ENCODE measurements around the gene PBX1.

PBX1 gene

GRCh38 chr1:164702664-164703063 is 143.7 kb downstream of the PBX1 start:
- no peak for FAIRE-seq

GRCh38 chr1:164703463-164703862 is 144.5 kb downstream of the PBX1 start:
- FAIRE-seq = no peak

GRCh38 chr1:164703960-164704411 is 145.0 kb downstream of the PBX1 start:
- FAIRE-seq = no peak

GRCh38 chr1:164704954-164705353 is 146.0 kb downstream of the PBX1 start:
- no peak for FAIRE-seq

- no peak for FAIRE-seq
Observed at GRCh38 chr1:164706606-164706987, 147.6 kb downstream of the PBX1 start.

GRCh38 chr1:164707868-164708331 is 148.9 kb downstream of the PBX1 start:
- no peak for FAIRE-seq

GRCh38 chr1:164708596-164708995 is 149.6 kb downstream of the PBX1 start:
- FAIRE-seq = no peak

- FAIRE-seq = no peak
Observed at GRCh38 chr1:164709126-164709525, 150.1 kb downstream of the PBX1 start.

GRCh38 chr1:164709541-164710278 is 150.7 kb downstream of the PBX1 start:
- FAIRE-seq = no peak

- no peak for FAIRE-seq
Observed at GRCh38 chr1:164712131-164713036, 153.4 kb downstream of the PBX1 start.

GRCh38 chr1:164713456-164714207 is 154.6 kb downstream of the PBX1 start:
- no peak for FAIRE-seq

GRCh38 chr1:164716992-164717703 is 158.2 kb downstream of the PBX1 start:
- no peak for FAIRE-seq

GRCh38 chr1:164718821-164719220 is 159.8 kb downstream of the PBX1 start:
- FAIRE-seq = no peak

- FAIRE-seq = no peak
Observed at GRCh38 chr1:164719676-164720439, 160.9 kb downstream of the PBX1 start.

GRCh38 chr1:164720440-164721227 is 161.7 kb downstream of the PBX1 start:
- no peak for FAIRE-seq

GRCh38 chr1:164721228-164721496 is 162.2 kb downstream of the PBX1 start:
- no peak for FAIRE-seq

GRCh38 chr1:164723296-164723798 is 164.4 kb downstream of the PBX1 start:
- FAIRE-seq = no peak

- FAIRE-seq = no peak
Observed at GRCh38 chr1:164725401-164725800, 166.4 kb downstream of the PBX1 start.

GRCh38 chr1:164726235-164726634 is 167.3 kb downstream of the PBX1 start:
- FAIRE-seq = peak; percentile 62

GRCh38 chr1:164728719-164729118 is 169.7 kb downstream of the PBX1 start:
- FAIRE-seq = no peak
